ENCODE measurements around the gene SPEG.

Gene SPEG

GRCh38 chr2:219451661-219452360 is 17.2 kb downstream of the SPEG start:
- peak in 5 of 42 donors; percentile 24 to 61 (median 55) for DNase-seq
- intact Hi-C loops (cut with DNase I) = no loop called here

DNA sequence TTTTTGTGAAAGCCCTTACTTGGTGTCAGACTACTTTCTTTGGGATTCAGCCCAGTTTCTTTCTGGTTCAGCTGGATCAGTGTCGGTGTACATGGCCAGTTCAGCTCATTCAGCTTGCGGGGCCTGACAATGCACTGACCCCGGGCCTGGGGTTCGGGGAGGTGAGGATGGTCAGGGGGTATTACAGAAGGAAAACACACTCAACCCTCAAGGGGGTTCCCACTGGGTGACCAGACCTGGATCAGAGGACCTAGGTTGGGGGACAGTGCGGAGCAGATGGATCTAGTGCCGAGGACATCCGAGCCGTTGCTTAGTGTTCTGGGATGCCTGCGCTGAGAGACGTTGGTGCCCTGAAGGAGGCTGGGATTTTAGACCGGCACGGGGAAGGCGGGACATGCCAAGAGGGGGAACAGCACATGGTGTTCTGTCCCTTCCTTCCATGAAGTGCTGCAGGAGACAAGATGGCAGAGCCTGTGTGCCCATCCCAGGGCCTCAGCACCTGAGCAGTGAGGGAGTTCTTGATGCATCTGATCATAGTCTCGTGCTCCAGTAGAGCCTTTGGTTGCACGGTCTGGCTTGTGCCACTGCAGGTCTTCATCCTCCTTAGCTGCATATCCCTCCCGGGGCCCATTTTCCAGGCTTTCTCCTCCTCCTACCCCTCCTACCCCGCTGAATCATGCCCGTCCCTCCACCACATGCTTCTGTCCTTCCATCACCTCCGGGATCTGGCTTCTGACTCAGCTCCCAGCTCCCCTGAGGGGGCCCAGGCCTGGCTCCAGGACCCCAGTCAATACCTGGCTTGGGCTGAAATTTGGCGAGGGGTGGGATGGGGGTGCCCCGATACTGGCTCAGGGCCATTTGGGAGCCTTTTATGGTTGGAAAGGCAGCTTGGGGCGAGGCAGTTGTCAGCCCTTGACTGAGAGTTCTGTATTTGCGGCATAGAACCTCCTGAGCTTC is 18.0 kb downstream of the SPEG start:
- DNase-seq = peak in 36 of 42 donors; percentile 31 to 93 (median 68)
- intact Hi-C loops (cut with DNase I) = no loop called here

DNA sequence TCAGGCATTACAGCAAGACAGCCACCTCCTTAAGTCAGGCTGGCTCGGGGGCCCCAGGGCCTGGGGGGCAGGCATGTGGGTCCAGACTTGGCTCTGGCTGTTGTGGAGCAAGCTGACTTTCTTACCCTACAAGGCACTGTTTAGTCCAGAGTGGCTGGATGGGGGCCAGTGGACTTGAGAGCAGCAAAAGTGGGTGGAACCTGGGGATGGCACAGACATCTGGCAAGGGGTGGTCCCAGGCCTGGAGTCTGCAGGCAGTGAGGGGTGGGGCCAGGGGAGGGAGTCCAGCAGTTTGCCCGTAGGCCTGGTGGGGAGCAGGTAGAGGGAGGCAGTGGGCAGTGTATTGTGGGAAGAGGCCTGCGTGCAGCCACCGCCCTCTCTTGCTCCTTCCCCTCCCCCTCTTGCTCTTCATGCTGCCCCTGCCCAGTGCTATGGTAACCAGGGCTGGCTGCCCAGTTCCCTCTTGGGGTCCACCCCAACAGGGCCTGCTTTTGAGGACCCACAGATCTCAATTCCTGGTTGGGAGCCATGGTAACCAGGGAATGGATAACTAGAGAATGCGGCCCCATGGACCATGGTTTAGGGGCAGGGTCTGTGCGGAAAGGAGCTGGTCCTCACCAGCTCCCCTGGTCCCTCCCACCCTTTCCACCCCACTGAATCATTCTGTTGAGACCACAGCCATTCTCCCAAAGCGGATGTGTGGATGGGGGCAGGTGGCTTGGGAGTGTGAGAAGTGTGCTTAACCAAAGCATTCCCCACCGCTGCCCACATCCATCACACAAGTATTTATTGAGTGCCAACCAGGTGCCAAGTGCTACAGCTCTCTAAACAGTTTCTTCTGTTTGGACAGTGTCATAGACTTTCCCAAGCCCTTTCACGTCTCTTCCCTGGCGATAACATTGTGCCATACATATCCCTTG is 19.3 kb downstream of the SPEG start:
- intact Hi-C loops (cut with DNase I) = no loop called here
- DNase-seq = peak in 1 of 42 donors; percentile 24

DNA sequence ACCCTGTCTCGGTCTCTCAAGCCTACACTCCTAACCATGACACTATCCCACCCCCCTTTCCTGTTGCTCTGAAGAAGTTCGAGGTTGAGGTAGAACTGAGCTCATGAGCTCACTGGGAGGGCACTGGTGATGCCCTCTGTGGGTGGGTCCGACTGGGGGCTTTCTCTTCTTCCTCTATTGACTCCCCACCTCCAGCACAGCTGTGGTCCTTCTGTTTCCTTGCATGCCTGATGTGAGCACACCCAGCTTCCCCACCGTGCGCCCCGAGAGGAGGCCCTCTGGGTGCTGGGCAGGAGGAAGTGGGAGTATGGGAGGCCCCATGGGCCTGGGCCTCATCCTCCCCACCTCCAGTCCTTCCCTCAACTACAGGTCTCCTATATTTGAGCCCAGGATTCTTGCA is 20.9 kb downstream of the SPEG start:
- intact Hi-C loops (cut with DNase I) = no loop called here
- no peak for DNase-seq

DNA sequence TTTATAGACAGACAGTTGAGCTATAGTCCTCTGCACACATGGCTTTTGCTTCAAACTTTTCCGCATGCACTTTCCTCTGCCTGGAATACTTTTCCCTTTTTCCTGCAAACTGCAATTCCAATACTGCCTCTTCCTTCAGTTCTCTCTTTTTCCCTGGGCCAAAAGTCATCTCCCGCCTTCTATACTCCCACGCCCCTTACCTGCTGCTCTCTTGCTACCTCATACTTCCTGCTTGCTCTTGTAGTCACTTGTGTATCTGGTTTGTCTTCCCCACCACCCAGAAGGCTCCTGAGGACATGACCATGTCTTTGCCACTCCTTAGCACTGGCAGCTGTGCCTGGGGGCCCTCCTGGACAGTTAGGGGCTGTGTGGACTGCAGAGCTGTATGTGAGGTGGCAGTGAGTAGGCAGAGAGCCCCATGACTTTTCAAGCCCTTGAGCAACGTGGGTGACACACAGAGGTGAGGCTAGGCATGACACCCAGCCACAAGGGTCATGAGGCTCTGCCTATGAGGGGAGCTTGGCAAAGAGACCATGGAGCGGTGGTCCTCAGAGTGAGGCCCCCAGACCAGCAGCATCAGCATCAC is 23.2 kb downstream of the SPEG start:
- DNase-seq = peak in 8 of 42 donors; percentile 40 to 74 (median 54)
- intact Hi-C loops (cut with DNase I) = no loop called here

GRCh38 chr2:219458996-219459395 is 24.4 kb downstream of the SPEG start:
- no peak for DNase-seq
- intact Hi-C loops (cut with DNase I) = no loop called here

DNA sequence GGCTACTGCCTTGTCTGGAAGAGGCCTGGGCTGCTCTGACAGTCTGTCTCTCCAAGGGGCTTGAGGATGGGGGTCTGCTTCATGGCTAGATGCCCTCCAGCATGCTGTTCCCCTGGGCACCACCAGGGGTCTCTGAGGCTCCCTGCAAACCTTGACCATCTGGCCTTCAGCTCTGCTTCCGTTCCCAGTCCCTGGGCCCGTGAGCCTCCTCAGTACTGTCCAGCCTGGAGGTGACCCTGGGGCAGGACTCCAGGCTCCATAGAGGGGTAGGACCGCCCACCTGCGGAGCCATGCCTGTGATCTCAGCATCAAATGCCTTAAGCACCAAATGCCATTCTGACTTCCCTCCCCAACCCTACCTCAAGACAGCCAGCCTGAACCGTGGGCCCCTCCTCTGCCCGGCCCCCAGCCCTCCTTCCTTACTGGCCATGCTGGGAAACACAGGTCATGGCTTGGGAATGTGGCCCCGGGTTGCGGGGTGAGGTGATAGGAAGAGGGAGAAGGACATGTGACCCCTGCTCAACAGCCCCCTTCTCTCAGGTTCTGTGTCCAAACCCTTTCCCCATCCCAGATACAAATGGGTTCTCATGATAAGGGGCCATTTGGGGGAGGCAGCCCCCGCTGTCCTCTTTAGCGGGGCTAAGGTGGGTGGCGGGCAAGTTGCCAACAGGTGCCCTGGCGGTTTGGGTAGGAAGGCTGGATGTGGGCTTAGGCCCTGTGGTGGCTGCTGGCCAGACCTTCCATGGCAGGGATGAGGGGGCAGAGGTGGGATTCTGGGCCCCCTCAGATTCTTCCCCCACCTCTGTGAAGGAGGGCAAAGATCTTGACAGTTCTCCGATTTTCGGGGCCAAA is 25.0 kb downstream of the SPEG start:
- peak in 28 of 42 donors; percentile 29 to 79 (median 59) for DNase-seq
- intact Hi-C loops (cut with DNase I) = no loop called here

- intact Hi-C loops (cut with DNase I) = no loop called here
- DNase-seq = peak in 11 of 42 donors; percentile 15 to 69 (median 52)
These were observed 25.8 kb downstream of the SPEG start for GRCh38 chr2:219460424-219460926.

GRCh38 chr2:219461047-219461514 is 26.4 kb downstream of the SPEG start:
- intact Hi-C loops (cut with DNase I) = no loop called here
- DNase-seq = no peak

GRCh38 chr2:219461669-219462068 is 27.0 kb downstream of the SPEG start:
- intact Hi-C loops (cut with DNase I) = no loop called here
- DNase-seq = no peak

DNA sequence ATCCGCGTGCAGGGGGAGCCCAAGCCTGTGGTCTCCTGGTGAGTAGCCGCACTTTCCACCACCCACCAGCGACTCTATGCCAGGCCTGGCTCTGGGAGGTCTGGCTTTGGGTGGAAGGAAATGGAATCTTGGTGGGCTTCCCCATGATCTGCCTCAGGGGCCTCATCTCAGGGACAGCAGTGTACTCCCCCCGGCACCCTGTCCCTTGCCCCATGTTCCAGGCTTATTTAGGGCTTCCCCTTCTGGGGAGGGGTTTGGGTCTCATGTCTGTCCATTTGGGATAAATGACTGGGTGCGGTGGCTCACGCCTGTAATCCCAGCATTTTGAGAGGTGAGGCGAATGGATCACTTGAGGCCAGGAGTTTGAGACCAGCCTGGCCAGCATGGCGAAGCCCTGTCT is 27.7 kb downstream of the SPEG start:
- intact Hi-C loops (cut with DNase I) = no loop called here
- no peak for DNase-seq

DNA sequence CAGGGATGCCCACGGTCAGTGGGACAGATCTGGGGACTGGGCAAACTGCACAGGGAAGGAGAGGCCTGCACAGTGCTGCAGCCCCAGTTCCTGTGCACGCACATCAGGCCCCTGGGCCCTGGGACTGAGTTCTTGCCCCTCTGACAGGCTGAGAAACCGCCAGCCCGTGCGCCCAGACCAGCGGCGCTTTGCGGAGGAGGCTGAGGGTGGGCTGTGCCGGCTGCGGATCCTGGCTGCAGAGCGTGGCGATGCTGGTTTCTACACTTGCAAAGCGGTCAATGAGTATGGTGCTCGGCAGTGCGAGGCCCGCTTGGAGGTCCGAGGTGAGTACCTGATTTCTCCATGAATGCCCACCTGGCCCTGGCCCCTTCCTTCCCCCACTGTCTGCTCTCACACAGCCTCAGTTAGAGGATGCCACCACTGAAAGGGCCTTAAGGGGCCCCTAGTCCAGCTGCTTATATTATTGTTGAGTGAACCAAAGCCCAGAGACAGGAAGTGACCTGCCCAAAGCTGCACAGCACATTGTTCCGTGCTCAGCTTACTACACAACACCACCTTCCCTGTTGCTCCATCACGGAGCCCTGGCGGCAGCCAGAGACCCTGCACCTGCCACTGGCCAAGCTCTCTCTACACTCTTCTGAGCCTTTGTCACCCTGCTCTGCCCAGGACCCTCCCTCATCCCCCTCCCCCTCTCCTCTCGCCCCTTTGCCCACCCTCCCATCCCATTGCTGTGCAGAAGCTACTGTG is 29.8 kb downstream of the SPEG start:
- DNase-seq = no peak

GRCh38 chr2:219465659-219466561 is 31.3 kb downstream of the SPEG start:
- intact Hi-C loops (cut with DNase I) = no loop called here
- DNase-seq = no peak

More for the DNA sequence above, 29.8 kb downstream of the SPEG start:
- intact Hi-C loops (cut with DNase I) = no loop called here

- intact Hi-C loops (cut with DNase I) = no loop called here
- DNase-seq = peak in 29 of 42 donors; percentile 24 to 80 (median 55)
These were observed 32.4 kb downstream of the SPEG start for GRCh38 chr2:219466816-219467735.

GRCh38 chr2:219467736-219468075 is 33.1 kb downstream of the SPEG start:
- no peak for DNase-seq
- intact Hi-C loops (cut with DNase I) = no loop called here

Measured in head of caudate nucleus (tissue), 42 donors.